B cell (primary cell): ENCODE measurements around the gene ZSWIM6.

Source experiments
- CTCF ChIP-seq: fragments of 200-600 bp; IDR thresholded peaks from one replicate; pipeline ENCODE4 v1.8.0; 2022; ENCODE audit warnings: antibody characterized with exemption, mild to moderate bottlenecking
- EZH2 ChIP-seq: IDR thresholded peaks from 2 replicates; pipeline ENCODE4 v1.6.1; 2012; ENCODE audit warnings: borderline replicate concordance, low read depth, mild to moderate bottlenecking, moderate library complexity, low read length; ENCODE audit not compliant: insufficient read depth, poor library complexity, severe bottlenecking

GRCh38 chr5:61587125-61587524 is 255.1 kb downstream of the ZSWIM6 start:
- no peak for TF ChIP-seq CTCF
- no peak for TF ChIP-seq EZH2
